ENCODE measurements around the gene UBXN4. TPM values are rescaled to one million over a fixed set of nuclear protein-coding genes. Genes with fewer than 3 reads are reported as not detected.

The UBXN4 gene
- total RNA-seq, 1 experiment from 2014 or later = 69.7 TPM

GRCh38 chr2:135755573-135755972 lies 13.9 kb downstream of the UBXN4 start:
- Histone ChIP-seq H3K4me2 (ENCODE audit: low read length) (no peak overlapping the region), H3K9me2 (ENCODE audit: insufficient read depth) (no peaks in the 10 kb centered on the region), H2AFZ (ENCODE audit: low read depth, low read length, poor library complexity, severe bottlenecking) (no peak overlapping the region), H4K20me1 (ENCODE audit: insufficient read depth) (no peaks in the 10 kb centered on the region), H3K79me2 (ENCODE audit: insufficient read depth, low read length) (peaks cover 8% of the 10 kb centered on the region), H3K27me3 (ENCODE audit: insufficient read depth, low read length) (no peaks in the 10 kb centered on the region), H3K9me3 (ENCODE audit: control insufficient read depth in 1 of 2, insufficient read depth in 1 of 2, low read depth in 1 of 2, low read length in 2 of 2) (peaks cover 3 to 10% of the 10 kb centered on the region in 2 experiments; a peak in 2 of 4 replicates), H3K27ac (ENCODE audit: low read depth, low read length) (no peak overlapping the region), H3K36me3 (ENCODE audit: control insufficient read depth in 1 of 2, insufficient read depth in 2 of 2, low read length in 2 of 2) (peaks cover 34 to 46% of the 10 kb centered on the region in 2 experiments), H3K4me3 (replicated peaks in 1 of 2; ENCODE audit: low read depth in 1 of 2, low read length in 2 of 2) (no peak overlapping the region), H3K4me1 (ENCODE audit: control insufficient read depth in 1 of 2, insufficient read depth in 2 of 2, low read length in 2 of 2) (no peaks in the 10 kb centered on the region), H3K9ac (ENCODE audit: low read length) (no peak overlapping the region)
- ChIA-PET POLR2A (no interaction called here), RAD21 (ENCODE audit: low non-redundant PET in 1 of 2, low total read pairs in 2 of 2, uncharacterized antibody in 2 of 2, unreplicated experiment in 2 of 2) (no interaction called here), CTCF (no interaction called here)
- TF ChIP-seq MAX (IDR thresholded peaks at IDR 0.05) (no peak), ATF3 (IDR thresholded peaks at IDR 0.05) (no peak), ZFX (IDR thresholded peaks at IDR 0.05) (no peak), ZNF274 (IDR thresholded peaks at IDR 0.05; ENCODE audit: low read depth, low read length) (no peak), RAD21 (IDR thresholded peaks at IDR 0.05; ENCODE audit: low read depth) (no peak), YY1 (IDR thresholded peaks at IDR 0.05; ENCODE audit: extremely low read depth, insufficient replicate concordance, low read depth, low read length) (no peak), EGR1 (IDR thresholded peaks at IDR 0.05; ENCODE audit: low read depth) (no peak)
- no peak for ATAC-seq
- DNase-seq (ENCODE audit: low read depth, low spot score) = no peak
- no TSS peak for BruUV-seq (replicated peaks)
- intact Hi-C loops (cut with micrococcal nuclease) = no loop called here

- ChIA-PET RAD21 (ENCODE audit: low non-redundant PET in 1 of 2, low total read pairs in 2 of 2, uncharacterized antibody in 2 of 2, unreplicated experiment in 2 of 2) (no interaction called here), CTCF (interaction anchor here (0.6 kb wide), 1 partner anchor 15 kb away, joined by 3 read pairs; no protein-coding TSS in a partner anchor), POLR2A (no interaction called here)
- TF ChIP-seq CBX3 (IDR thresholded peaks at IDR 0.05; ENCODE audit: low read depth) (no peak), ZNF274 (IDR thresholded peaks at IDR 0.05; ENCODE audit: low read depth, low read length) (no peak), CEBPB (IDR thresholded peaks at IDR 0.05; ENCODE audit: low read depth) (no peak), YY1 (IDR thresholded peaks at IDR 0.05; ENCODE audit: extremely low read depth, insufficient replicate concordance, low read depth, low read length) (no peak), EZH2 (IDR thresholded peaks at IDR 0.05) (no peak), SRF (IDR thresholded peaks at IDR 0.05; ENCODE audit: low read depth) (no peak), EGR1 (IDR thresholded peaks at IDR 0.05; ENCODE audit: low read depth) (no peak), MAX (IDR thresholded peaks at IDR 0.05) (no peak), FOSL1 (IDR thresholded peaks at IDR 0.05; ENCODE audit: low read depth) (no peak), POLR2A (IDR thresholded peaks at IDR 0.05; ENCODE audit: borderline replicate concordance, extremely low read depth, insufficient read depth, insufficient read length) (no peak), ZFX (IDR thresholded peaks at IDR 0.05) (no peak), SP1 (IDR thresholded peaks at IDR 0.05; ENCODE audit: low read depth) (no peak), ATF3 (IDR thresholded peaks at IDR 0.05) (no peak), CTCF (IDR thresholded peaks at IDR 0.05 in 2 of 3, conservative IDR thresholded peaks at IDR 0.05 in 1 of 3; ENCODE audit: borderline replicate concordance in 1 of 3, insufficient read depth in 1 of 3, low read depth in 2 of 3, low read length in 2 of 3) (no peak), ELF1 (IDR thresholded peaks at IDR 0.05; ENCODE audit: borderline replicate concordance, low read depth) (no peak)
- Histone ChIP-seq H3K4me1 (ENCODE audit: control insufficient read depth in 1 of 2, insufficient read depth in 2 of 2, low read length in 2 of 2) (no peaks in the 10 kb centered on the region), H3K9ac (ENCODE audit: low read length) (no peak overlapping the region), H4K20me1 (ENCODE audit: insufficient read depth) (no peaks in the 10 kb centered on the region), H3K9me3 (ENCODE audit: control insufficient read depth in 1 of 2, insufficient read depth in 1 of 2, low read depth in 1 of 2, low read length in 2 of 2) (peaks cover 3 to 10% of the 10 kb centered on the region in 2 experiments; a peak in 2 of 4 replicates), H3K79me2 (ENCODE audit: insufficient read depth, low read length) (0 out of 2 replicates have a peak, but pooled peaks cover 5% of the 10 kb centered on the region), H2AFZ (ENCODE audit: low read depth, low read length, poor library complexity, severe bottlenecking) (no peak overlapping the region), H3K27me3 (ENCODE audit: insufficient read depth, low read length) (no peaks in the 10 kb centered on the region), H3K9me2 (ENCODE audit: insufficient read depth) (no peaks in the 10 kb centered on the region), H3K36me3 (ENCODE audit: control insufficient read depth in 1 of 2, insufficient read depth in 2 of 2, low read length in 2 of 2) (peaks cover 41 to 53% of the 10 kb centered on the region in 2 experiments), H3K4me2 (ENCODE audit: low read length) (no peak overlapping the region), H3K27ac (ENCODE audit: low read depth, low read length) (no peak overlapping the region), H3K4me3 (replicated peaks in 1 of 2; ENCODE audit: low read depth in 1 of 2, low read length in 2 of 2) (no peak overlapping the region)
- intact Hi-C loops (cut with micrococcal nuclease) = no loop called here
- DNase-seq (ENCODE audit: low read depth, low spot score) (no peak), ATAC-seq (no peak)
- TSS peak; percentile 6 for BruUV-seq (replicated peaks)
Measured at GRCh38 chr2:135756692-135757091, 15.0 kb downstream of the UBXN4 start.
